HAP-1 (cell line): ENCODE results near the gene CSPG4.

Experiments used
- DNase-seq, 2 experiments: peaks; one replicate each; pipeline ENCODE4 v3.0.0-alpha.2; 2016 to 2020; ENCODE audit warnings: low spot score in 2 of 2
- H3K27me3 ChIP-seq: fragments of 250-450 bp; sonication (Bioruptor Pico); 2 replicates; pipeline ENCODE4 v1.5.1; 2020; ENCODE audit warnings: low read depth, mild to moderate bottlenecking, moderate library complexity
- H3K36me3 ChIP-seq: fragments of 250-450 bp; sonication (Bioruptor Pico); replicated peaks from 2 replicates; pipeline ENCODE4 v1.5.1; 2020; ENCODE audit warnings: mild to moderate bottlenecking
- H3K4me1 ChIP-seq: fragments of 250-450 bp; sonication (Bioruptor Pico); 2 replicates; pipeline ENCODE4 v1.5.1; 2020; ENCODE audit warnings: mild to moderate bottlenecking
- H3K4me3 ChIP-seq: fragments of 250-450 bp; sonication (Bioruptor Pico); 2 replicates; pipeline ENCODE4 v1.5.1; 2020; ENCODE audit warnings: mild to moderate bottlenecking, moderate library complexity
- H3K9me3 ChIP-seq: fragments of 250-450 bp; sonication (Bioruptor Pico); 2 replicates; pipeline ENCODE4 v1.5.1; 2020; ENCODE audit warnings: mild to moderate bottlenecking, moderate library complexity
- in situ Hi-C: fragments of 300-500 bp; cut with MboI; formaldehyde crosslinking; loops from 3 replicates; pipeline ENCODE4 v1.14.3; 2020; ENCODE audit warnings: low sequenced_read_pairs, inconsistent platforms, mixed read lengths

CSPG4 gene

DNA sequence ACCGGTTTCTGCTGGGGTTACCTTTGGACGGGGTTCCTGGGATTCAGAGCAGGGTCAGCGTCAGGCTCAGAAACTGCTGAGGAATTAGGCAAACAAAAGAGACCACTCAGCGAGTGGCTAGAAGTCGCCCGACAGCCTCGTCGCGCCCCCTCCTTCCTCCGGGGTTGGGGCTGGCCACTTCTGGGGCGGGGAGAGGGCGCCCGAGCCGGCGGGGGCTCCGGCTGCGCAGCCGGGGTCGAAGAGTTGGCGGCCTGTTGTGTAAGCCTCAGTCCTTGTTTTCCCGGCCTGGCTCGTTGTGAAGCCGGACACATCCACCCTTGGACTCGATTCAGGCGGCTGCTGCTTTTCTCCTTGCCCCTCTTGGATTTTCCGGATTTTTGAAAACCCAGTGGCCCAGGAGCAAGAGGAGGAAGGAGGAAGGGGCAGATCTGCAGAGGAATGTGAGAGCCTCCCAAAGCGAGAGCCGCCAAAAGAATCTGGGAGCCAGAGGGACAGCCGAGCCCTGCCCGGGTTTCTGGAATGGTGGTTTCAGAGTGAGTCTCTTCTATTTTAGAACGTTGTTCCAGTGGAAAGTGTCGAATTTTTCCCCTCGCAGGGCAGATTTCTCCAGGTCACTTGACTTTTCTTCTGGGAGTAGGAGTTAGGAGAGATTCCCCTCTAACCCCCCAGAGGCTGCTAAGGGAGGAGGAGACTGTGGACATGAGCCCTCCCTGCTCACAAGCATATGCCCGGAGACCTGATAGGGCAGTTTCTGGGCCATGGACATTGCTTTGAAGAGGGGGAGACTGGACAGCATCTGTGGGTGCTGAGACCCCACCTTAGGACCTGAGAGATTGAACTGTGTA is 64.3 kb downstream of the CSPG4 start:
- no peaks in the 10 kb centered on the region for H3K27me3 ChIP-seq
- in situ Hi-C loops: no loop called here
- peaks cover 20% of the 10 kb centered on the region for H3K36me3 ChIP-seq
- DNase-seq: peak; percentile 74 to 78
- H3K4me1 ChIP-seq: peaks cover 30% of the 10 kb centered on the region
- H3K4me3 ChIP-seq: peak overlapping the region; percentile 90
- H3K9me3 ChIP-seq: no peaks in the 10 kb centered on the region

DNA sequence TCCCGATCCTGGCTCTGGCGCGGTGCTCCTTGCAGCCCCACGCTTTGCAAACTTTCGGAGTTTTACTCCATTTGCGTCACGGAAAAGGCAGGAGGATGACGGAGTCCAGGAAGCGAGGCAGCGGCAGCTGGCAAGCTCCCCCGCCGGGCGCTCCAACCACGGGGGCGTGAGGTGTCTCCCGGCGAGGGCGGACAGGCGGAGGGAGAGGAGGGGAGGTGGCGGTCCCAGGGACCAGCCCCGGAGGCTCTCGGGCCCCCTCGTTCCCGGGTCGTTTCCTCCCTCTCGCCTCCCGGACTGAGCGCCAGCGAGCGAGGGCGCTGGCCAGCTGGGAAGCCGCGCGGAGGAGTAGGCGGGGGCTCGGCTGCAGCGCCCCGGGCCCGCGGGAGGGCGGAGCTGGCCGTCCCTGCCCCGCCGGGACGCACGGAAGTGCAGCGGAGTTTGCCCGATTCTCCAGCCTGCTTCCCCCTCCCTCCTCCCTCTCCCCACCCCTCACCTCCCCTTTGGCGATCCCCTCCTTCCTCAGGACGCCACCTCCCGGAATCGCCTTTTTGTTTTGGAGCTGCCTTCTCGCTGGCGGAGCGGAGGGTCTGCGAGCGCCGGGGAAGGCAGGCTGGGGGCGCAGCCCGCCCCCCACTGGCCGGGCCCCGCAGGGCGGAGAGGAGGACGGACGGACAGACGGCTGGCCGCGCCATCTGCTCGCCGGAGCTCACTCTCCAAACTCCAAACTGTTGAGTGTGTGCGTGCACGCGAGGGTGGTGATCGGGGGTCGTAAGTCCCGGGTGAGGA is 65.1 kb downstream of the CSPG4 start, which contains the start of gene SNX33:
SNX33 (plus strand) TSS at position 543 of the 786 bp plus-strand sequence. CDS start 1,191 bp downstream, outside the sequence.
- H3K4me1 ChIP-seq: peaks cover 30% of the 10 kb centered on the region
- in situ Hi-C loops: no loop called here
- peak; percentile 97 to 99 for DNase-seq

DNA sequence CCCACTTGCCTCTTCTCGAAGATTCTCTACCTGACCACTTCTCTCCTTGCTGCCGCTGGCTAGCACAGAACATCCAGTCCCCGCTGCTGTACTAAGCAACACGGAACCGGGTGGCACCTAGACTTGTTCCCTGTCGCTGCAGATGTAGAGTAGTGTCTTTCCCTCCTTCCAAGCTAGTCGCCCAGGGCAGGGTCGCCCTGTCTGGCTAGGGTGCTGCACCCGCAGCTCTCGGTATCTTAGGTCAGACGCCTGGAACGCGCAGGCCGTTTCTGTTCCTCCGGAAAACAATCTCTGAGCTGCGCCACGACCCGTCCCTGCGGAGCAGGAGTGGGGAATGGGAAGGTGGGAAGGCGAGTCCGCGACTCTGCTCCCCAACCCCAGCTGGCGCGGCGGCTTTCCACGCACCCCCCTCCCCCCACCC is 65.7 kb downstream of the CSPG4 start:
- Histone ChIP-seq H3K36me3 (peaks cover 15% of the 10 kb centered on the region), H3K9me3 (no peaks in the 10 kb centered on the region), H3K4me1 (peaks cover 30% of the 10 kb centered on the region), H3K4me3 (peak overlapping the region; percentile 90), H3K27me3 (no peaks in the 10 kb centered on the region)
- peak; percentile 37 to 61 for DNase-seq
- in situ Hi-C loops: no loop called here

More for the DNA sequence above, 65.1 kb downstream of the CSPG4 start, which contains the start of gene SNX33:
- Histone ChIP-seq H3K4me3 (peak within 1 kb of the TSS; percentile 90), H3K36me3 (peaks cover 17% of the 10 kb centered on the region), H3K27me3 (no peaks in the 10 kb centered on the region), H3K9me3 (no peaks in the 10 kb centered on the region)

DNA sequence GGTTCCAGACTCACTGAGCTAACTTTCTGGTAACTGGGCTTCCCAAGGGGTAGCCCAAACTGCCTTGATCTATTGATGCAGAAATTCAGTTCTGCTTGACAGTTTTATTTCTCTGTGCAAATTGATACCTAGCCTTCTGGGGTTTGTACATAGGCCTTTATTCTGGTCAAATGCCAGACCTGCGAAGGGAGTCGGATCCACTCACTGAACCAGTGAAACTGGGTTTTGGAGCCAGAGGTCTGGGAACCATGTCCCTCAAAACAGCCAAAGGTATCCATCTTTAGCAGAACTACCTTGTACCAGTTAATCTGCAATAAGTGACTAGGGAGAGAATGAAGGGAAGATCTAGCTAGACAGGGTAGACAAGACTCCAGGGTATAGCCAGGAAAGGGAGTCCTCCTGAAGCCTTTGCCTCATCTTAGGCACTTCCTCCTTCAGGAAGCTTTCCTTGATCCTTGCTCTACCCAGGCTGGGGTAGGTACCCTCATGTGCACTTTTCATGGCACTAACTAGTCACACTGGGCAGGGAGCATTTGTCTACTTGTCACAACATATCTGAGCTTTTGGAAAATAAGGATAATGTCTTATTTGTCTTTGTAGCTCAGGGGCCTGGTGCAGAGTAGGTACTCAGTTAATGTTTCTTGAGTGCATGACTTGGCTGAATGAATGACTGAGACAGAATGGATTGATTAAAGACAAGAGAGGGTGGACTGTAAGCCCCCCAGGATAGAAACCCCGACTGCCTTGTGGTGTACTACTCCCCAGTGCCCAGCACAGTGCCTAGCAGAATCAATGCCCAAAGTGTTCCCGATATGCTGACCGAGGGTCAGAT is 66.3 kb downstream of the CSPG4 start:
- peak overlapping the region; percentile 90 for H3K4me3 ChIP-seq
- no peak for DNase-seq
- no peaks in the 10 kb centered on the region for H3K9me3 ChIP-seq
- in situ Hi-C loops: no loop called here
- peaks cover 27% of the 10 kb centered on the region for H3K4me1 ChIP-seq
- H3K27me3 ChIP-seq: no peaks in the 10 kb centered on the region
- H3K36me3 ChIP-seq: peaks cover 15% of the 10 kb centered on the region

DNA sequence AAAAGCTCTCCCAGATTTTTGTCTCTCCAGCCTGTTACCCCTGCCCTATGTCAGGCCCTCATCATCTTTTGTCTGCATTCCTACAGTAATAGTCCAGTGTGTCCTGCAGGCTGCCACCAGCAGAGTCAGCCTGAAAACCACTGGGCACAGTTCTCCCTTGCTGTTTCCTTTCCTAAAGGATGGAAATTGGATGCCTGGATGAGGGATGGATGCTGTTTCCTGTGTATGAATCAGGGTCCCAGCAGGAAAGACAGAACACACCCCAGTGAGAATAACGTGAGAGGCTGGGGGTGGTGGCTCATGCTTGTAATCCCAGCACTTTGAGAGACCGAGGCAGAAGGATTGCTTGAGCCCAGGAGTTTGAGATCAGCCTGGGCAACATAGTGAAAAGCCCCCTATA is 68.3 kb downstream of the CSPG4 start:
- Histone ChIP-seq H3K4me1 (peaks cover 18% of the 10 kb centered on the region), H3K27me3 (no peaks in the 10 kb centered on the region), H3K9me3 (no peaks in the 10 kb centered on the region), H3K36me3 (peaks cover 5% of the 10 kb centered on the region), H3K4me3 (no peak overlapping the region)
- in situ Hi-C loops: no loop called here
- DNase-seq: no peak

DNA sequence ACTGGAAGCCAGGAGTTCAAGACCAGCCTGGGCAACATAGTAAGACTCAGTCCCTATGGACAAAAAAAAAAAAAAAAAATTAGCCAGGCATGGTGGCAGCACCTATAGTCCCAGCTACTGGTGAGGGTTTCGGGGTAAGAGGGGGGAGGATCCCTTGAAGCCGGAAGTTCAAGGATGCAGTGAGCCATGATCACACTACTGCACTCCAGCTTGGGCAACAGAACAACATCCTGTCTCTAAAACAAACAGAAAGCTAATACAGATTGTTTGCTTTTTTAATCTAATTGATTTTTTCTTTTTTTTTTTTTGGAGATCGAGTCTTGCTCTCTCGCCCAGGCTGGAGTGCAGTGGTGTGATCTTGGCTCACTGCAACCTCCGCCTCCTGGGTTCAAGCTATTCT is 71.0 kb downstream of the CSPG4 start:
- DNase-seq: no peak
- Histone ChIP-seq H3K9me3 (no peaks in the 10 kb centered on the region), H3K27me3 (no peaks in the 10 kb centered on the region), H3K4me3 (no peak overlapping the region), H3K4me1 (peaks cover 14% of the 10 kb centered on the region), H3K36me3 (peaks cover 19% of the 10 kb centered on the region)
- in situ Hi-C loops: no loop called here

DNA sequence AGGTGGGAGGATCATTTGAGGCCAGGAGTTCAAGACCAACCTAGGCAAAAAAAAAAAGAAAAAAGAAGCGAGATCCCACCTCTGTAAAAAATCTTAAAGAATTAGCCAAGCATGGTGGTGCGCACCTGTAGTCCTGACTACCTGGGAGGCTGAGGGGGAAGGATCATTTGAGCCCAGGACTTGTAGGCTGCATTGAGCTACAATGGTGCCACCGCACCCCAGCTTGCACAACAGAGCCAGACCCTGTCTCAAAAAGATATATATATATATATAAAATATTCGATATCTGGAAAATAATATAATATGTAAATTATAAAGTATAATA is 71.5 kb downstream of the CSPG4 start:
- no peaks in the 10 kb centered on the region for H3K27me3 ChIP-seq
- DNase-seq: no peak
- peaks cover 10% of the 10 kb centered on the region for H3K4me1 ChIP-seq
- in situ Hi-C loops: no loop called here
- H3K36me3 ChIP-seq: peaks cover 19% of the 10 kb centered on the region
- H3K9me3 ChIP-seq: no peaks in the 10 kb centered on the region
- no peak overlapping the region for H3K4me3 ChIP-seq

DNA sequence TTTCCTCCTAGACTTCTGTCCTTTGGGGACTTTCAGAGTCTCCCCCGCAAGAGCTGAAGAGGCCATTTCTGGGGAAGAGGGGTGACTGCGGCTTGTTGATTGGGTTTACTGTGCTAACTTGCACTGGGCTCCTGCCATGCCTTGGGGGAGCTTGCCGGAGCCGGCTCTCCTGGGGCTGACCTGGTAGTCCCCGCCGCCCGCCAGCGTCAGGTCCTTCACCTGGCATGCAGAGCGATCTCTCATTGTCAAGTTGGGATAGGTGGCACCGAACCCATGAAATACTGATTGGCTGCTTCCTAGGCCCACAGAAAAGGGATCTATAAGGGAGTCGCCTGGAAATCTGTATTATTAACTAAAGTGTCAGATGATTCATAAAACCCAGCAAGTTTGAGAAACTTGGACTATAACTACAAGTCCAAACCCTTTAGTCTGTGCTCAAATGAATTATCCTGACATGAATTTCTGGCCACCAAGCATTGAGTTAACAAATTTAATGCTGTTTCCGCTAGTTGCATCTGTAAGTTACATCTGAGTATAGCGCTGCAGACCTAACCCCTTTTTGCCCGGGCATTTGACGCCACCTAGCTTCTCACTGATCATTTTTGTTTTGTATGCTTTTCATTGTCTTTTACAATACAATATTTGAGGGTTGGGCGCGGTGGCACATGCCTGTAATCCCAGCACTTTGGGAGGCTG is 72.0 kb downstream of the CSPG4 start:
- H3K9me3 ChIP-seq: no peaks in the 10 kb centered on the region
- peak; percentile 78 to 90 for DNase-seq
- H3K4me1 ChIP-seq: peaks cover 10% of the 10 kb centered on the region
- H3K36me3 ChIP-seq: peaks cover 19% of the 10 kb centered on the region
- H3K27me3 ChIP-seq: no peaks in the 10 kb centered on the region
- in situ Hi-C loops: no loop called here
- peak overlapping the region; percentile 87 for H3K4me3 ChIP-seq

DNA sequence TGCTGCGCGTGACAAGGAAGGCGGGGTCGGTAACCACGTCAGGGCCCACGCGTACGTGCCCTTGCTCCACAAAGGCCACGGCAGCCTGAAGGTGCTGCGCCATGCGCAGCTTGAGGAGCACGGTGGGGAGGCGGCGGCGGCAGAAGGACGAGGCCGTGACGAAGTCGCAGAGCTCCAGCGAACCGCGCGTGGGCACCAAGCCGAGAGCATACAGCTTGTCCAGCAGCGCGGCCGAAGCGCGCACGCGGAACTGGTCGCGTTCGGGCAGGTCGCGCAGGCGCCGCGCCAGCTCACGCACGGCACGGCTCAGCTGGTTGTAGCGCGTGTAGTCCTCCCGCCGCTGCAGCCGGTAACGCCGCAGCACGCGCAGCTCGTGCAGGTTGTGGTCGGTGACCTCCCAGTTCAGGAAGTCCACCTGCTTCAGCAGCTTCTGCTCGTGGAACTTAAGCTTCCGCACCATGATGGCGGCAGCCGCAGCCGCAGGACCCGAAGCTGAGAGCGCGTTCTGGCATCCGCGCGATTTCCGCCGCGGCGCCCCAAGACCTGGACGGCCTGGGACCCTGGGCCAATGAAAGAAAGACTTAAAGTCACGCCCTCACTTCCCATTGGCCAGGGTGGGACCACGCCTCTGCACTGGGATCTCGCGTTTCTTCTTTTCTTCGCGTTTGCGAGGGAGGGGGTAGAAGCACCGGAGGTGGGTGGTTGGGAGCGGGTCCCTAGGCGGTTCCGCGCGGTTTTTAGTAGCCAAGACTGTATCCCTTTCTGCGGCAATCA is 72.8 kb downstream of the CSPG4 start, which contains the start of gene IMP3:
IMP3 (minus strand) TSS at position 516 of the 774 bp plus-strand sequence; CDS start at position 460, 56 bp downstream.
- Histone ChIP-seq H3K36me3 (peaks cover 19% of the 10 kb centered on the region), H3K9me3 (no peaks in the 10 kb centered on the region), H3K27me3 (no peaks in the 10 kb centered on the region), H3K4me1 (peaks cover 10% of the 10 kb centered on the region), H3K4me3 (peak within 1 kb of the TSS; percentile 87)
- DNase-seq: peak; percentile 100
- in situ Hi-C loops: no loop called here

DNA sequence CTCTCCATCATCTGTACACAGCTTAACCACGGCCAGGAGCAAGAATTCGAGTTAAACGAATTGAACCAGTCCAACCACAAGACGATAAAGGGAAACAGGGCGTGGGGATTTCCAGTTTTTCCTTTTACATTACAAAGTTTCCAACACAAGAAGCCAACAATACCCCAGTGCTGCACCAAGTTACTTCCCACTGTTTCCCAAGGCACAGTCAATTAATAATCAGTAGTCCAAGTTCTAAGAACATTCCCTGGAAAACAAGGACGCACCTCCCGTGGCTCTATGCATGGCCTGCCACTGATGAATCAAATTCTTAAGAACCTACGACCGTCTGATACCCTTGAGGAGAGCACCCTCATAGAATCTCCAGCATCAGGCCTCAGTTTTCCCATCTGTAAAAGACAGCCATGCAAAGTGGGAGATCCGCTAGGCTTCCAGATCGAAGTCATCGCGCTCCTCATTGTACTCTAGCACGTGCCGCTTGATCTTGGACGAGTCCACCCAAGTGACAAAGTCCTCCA is 73.4 kb downstream of the CSPG4 start:
- in situ Hi-C loops: no loop called here
- H3K4me1 ChIP-seq: peaks cover 10% of the 10 kb centered on the region
- DNase-seq: peak in 1 of 2 experiments; percentile 17
- no peaks in the 10 kb centered on the region for H3K27me3 ChIP-seq
- no peaks in the 10 kb centered on the region for H3K9me3 ChIP-seq
- peak overlapping the region; percentile 87 for H3K4me3 ChIP-seq
- peaks cover 19% of the 10 kb centered on the region for H3K36me3 ChIP-seq

DNA sequence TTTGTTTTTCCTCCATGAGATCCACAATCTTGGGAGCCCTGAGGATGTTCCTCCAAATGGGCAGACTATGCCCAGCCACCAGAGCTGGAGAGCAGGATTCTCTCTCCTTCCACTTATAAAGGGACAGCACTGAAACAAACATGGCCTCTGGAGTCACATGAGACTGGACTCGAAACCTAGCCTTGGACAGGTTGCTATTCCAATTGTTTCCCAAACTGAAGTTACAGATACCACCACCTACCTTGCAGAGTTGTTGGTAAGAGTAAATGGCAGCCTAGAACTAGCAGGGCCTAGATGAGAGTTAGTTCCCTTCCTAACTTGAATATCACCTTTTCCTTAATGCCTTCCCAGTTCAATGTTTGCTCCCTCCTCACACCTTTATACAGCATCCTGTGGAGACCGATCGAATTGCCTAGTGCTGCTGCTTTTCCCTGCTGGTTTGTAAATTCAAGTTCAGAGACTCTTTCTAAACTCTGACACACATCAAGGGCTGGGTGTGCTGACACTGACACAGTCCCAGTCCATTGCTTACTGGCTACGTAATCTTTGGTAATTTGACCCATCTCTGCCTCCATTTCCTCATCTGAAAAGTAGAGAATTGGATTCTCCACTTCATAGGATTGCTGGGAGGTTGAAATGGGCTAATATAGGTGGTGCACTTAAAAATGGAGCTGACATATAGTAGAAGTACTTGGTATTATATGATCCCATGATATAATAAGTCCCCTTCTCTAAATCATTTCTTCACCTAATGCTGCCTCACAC is 75.2 kb downstream of the CSPG4 start:
- H3K27me3 ChIP-seq: no peaks in the 10 kb centered on the region
- peaks cover 10% of the 10 kb centered on the region for H3K4me1 ChIP-seq
- H3K4me3 ChIP-seq: peak overlapping the region; percentile 87
- peaks cover 19% of the 10 kb centered on the region for H3K36me3 ChIP-seq
- in situ Hi-C loops: no loop called here
- H3K9me3 ChIP-seq: no peaks in the 10 kb centered on the region
- DNase-seq: no peak

DNA sequence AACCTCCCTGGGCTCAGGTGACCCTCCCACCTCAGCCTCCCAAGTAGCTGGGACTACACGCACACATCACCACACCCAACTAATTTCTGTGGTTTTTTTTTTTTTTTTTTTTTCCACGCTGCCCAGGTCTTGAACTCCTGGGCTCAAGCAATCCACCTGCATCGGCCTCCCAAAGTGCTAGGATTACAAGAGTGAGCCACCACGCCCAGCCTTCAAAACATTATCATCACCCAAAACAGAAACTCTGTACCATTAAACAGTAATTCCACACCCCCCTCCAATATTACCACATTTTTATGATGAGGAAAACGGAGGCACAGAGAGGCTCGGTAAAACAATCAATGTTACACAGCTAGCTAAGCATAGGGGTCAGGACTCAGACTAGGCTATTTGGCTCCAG is 76.6 kb downstream of the CSPG4 start:
- in situ Hi-C loops: no loop called here
- no peaks in the 10 kb centered on the region for H3K9me3 ChIP-seq
- no peak overlapping the region for H3K4me3 ChIP-seq
- peaks cover 10% of the 10 kb centered on the region for H3K4me1 ChIP-seq
- peaks cover 19% of the 10 kb centered on the region for H3K36me3 ChIP-seq
- H3K27me3 ChIP-seq: no peaks in the 10 kb centered on the region
- DNase-seq: no peak
